GM21717 (cell line): ENCODE data around the gene EIF4A2.
"Not testable (repeated sequence)": the region's sequence is repeated elsewhere in the genome, so short reads cannot be mapped to it uniquely, and the experiment has no call there.

ENCODE experiments used
- ATAC-seq: cut with Tn5 transposase; IDR thresholded peaks from one replicate; pipeline ENCODE4 v1.9.1; 2021; ENCODE audit warnings: mild to moderate bottlenecking, moderate library complexity; ENCODE audit not compliant: unreplicated experiment

EIF4A2 gene

DNA sequence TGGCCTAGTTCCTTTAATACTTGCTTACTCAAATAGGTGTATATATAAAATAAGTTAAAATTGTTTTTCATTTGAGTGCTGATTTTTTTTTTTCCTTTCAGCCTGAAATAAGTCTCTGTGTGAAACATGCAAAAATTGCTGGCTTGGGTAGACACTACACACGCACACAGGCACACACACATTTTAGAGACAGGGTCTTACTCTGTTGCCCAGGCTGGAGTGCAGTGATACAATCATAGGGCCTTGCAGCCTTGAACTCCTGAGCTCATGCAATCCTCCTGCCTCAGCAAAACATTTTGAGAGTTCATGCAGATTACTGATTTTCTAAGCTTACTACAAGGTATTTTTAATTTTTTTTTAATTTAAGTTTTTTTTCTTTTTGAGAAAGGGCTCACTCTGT lies 35.6 kb downstream of the EIF4A2 start:
- no peak for ATAC-seq

GRCh38 chr3:186821429-186822387 lies 38.3 kb downstream of the EIF4A2 start:
- no peak for ATAC-seq

DNA sequence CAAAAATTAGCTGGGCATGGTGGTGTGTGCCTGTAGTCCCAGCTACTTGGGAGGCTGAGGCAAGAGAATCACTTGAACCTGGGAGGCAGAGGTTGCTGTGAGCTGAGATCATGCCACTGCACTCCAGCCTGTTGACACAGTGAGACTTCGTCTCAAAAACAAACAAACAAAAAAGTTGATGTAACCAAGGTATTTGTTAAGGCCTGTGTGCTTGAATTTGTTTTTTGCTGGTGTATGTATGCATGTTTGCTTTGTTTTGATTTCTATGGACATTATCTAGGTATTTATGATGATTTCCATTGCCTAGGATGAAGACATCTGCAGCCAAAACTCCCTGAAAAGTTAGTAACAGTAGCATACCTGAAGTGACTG lies 39.0 kb downstream of the EIF4A2 start:
- ATAC-seq: not testable (repeated sequence)

DNA sequence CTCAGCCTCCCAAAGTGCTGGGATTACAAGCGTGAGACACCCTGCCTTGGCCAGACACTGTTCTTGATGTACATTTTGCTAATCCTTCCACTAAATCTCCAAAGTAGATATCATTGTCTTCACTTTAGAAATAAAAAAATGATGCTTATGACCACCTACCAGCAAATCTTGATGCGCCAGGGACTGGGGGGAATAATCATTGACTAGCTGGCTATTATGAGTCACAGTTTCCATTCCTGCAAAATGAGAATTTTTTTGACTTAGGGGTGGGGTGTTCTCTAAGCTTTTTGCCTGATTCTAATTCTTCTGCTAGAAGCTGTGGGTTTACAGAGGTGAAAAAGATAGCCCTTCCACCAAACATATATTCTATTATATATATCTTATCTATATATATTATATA lies 40.0 kb downstream of the EIF4A2 start:
- ATAC-seq: no peak

DNA sequence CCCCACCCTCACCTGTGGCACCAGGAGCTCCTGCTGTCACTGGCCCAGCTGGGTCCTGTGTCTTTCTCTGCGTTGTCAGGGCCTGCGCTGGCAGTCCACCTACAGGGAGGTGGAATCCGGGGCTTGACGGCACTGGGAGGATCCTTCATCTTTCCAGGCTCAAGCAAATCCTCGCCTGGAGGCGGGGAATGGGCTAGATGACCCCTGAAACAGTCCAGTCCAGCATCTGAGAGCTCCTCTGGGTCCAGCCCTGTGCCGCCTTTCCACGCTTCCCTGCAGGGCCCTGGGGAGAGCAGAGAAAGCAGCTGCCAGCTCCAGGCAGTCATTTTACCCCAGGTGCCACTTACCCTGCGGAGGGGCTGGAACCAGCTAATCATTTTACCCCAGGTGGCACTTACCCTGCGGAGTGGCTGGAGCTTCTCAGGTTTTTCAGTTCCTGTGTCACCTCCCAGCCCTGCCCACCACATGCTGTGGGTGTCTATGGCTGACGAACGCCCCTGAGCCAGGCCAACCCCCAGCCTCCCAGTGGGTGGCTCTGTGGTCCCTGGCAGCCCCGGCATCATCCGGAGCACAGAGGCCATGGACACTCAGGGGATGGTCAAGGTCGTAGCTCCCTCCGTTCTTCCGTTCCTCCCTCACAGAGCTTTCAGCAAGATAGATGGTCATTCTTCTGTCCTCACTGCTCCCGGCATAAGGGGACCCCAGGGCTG lies 41.2 kb downstream of the EIF4A2 start:
- no peak for ATAC-seq

DNA sequence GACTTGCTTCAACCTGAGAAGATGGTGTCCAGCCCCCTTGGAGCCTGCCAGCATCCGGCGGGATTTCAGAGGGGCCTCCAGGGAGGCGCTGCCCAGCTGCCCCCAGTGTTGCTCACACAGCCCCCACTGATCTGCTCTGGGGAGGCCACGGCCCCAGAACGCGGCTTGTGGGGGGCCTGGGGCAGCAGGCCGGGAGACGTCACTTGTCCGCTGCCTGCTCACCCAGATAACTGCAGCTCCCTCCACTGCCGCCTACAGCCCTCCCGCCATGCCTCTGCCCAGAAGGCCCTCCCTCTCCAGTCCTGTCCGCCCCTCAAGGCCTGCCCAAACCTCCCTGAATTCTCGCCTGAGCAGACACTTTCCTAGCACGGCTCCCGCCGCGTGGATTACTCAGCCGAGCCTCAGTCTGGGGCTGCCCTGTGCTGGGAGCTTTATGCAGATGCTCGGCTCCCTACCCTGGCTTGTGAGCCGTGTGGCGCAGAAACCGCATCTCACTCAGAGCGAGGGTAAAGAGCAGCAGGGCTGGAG lies 42.0 kb downstream of the EIF4A2 start:
- ATAC-seq: no peak

GRCh38 chr3:186825872-186826409 lies 42.6 kb downstream of the EIF4A2 start:
- no peak for ATAC-seq

GRCh38 chr3:186826410-186826975 lies 43.1 kb downstream of the EIF4A2 start:
- no peak for ATAC-seq

GRCh38 chr3:186826976-186827857 lies 43.8 kb downstream of the EIF4A2 start:
- peak; percentile 86 for ATAC-seq

GRCh38 chr3:186828340-186828739 lies 45.0 kb downstream of the EIF4A2 start:
- ATAC-seq: no peak

DNA sequence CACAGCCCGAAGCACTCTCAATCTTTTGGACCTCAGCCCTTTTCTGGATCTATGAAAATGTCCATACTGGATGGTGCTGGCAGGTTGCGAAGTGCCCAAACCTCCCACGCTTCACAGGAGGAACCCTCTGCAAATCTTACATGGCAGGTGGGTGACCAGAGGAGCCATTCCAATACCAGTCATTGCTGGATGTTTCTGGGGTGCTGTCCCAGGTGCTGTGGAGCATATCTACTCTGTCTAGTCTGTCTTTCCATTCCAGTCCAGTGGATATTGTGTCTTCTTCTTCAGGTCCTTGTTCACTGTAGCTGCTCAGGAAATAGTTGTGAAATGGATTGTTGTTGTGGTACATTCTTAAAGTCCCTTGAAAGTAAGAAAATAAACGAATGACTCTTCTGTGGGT lies 48.4 kb downstream of the EIF4A2 start:
- ATAC-seq: no peak

DNA sequence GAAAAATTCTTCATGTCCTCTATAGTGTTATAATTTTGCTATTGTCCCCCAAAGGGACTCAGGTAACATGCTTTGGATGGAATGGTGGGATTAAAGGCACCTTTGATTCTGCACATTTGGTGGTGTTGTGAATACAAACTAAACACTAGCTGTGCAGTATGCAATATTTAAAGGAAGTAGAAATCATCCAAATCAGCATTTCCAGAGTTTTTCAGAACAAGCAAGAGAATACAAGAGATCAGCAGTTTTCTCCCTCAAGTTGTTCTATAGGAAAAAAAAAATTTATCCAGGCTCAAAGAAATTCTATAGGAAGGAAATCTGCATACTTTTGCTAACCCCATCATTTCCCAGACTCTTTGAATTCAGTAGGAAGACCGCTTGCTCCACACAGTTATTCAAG lies 48.9 kb downstream of the EIF4A2 start:
- ATAC-seq: no peak
